Measurements from ENCODE around the gene CASKIN1. TPM values are rescaled to one million over a fixed set of nuclear protein-coding genes. Genes with fewer than 3 reads are reported as not detected.

The CASKIN1 gene
- total RNA-seq, 1 donor from 2014 or later: 1.2 TPM

- no peak for DNase-seq (ENCODE audit: low spot score)
- intact Hi-C loops (cut with DNase I): no loop called here
Measured at GRCh38 chr16:2180962-2181923, 15.2 kb downstream of the CASKIN1 start.

- no peak for DNase-seq (ENCODE audit: low spot score)
- intact Hi-C loops (cut with DNase I): no loop called here
Measured at GRCh38 chr16:2180461-2180860, 15.9 kb downstream of the CASKIN1 start.

- intact Hi-C loops (cut with DNase I): no loop called here
- no peak for DNase-seq (ENCODE audit: low spot score)
Measured at GRCh38 chr16:2179576-2179975, 16.8 kb downstream of the CASKIN1 start.

GRCh38 chr16:2179107-2179501 lies 17.3 kb downstream of the CASKIN1 start:
- intact Hi-C loops (cut with DNase I): no loop called here
- DNase-seq (ENCODE audit: low spot score): no peak

GRCh38 chr16:2178321-2179106 lies 17.9 kb downstream of the CASKIN1 start:
- no peak for DNase-seq (ENCODE audit: low spot score)
- intact Hi-C loops (cut with DNase I): no loop called here

- intact Hi-C loops (cut with DNase I): no loop called here
- no peak for DNase-seq (ENCODE audit: low spot score)
Measured at GRCh38 chr16:2177561-2177960, 18.8 kb downstream of the CASKIN1 start.

- DNase-seq (ENCODE audit: low spot score): no peak
- intact Hi-C loops (cut with DNase I): no loop called here
Measured at GRCh38 chr16:2177101-2177500, 19.3 kb downstream of the CASKIN1 start.

- DNase-seq (ENCODE audit: low spot score): no peak
- intact Hi-C loops (cut with DNase I): no loop called here
Measured at GRCh38 chr16:2176047-2176446, 20.4 kb downstream of the CASKIN1 start.

GRCh38 chr16:2175454-2175853 lies 21.0 kb downstream of the CASKIN1 start:
- DNase-seq (ENCODE audit: low spot score): no peak
- intact Hi-C loops (cut with DNase I): no loop called here

- no peak for DNase-seq (ENCODE audit: low spot score)
- intact Hi-C loops (cut with DNase I): no loop called here
Measured at GRCh38 chr16:2174396-2175131, 21.8 kb downstream of the CASKIN1 start.

- intact Hi-C loops (cut with DNase I): no loop called here
- no peak for DNase-seq (ENCODE audit: low spot score)
Measured at GRCh38 chr16:2173916-2174315, 22.5 kb downstream of the CASKIN1 start.

GRCh38 chr16:2173366-2173765 lies 23.0 kb downstream of the CASKIN1 start:
- intact Hi-C loops (cut with DNase I): no loop called here
- DNase-seq (ENCODE audit: low spot score): no peak

- intact Hi-C loops (cut with DNase I): no loop called here
- DNase-seq (ENCODE audit: low spot score): no peak
Measured at GRCh38 chr16:2172688-2173335, 23.6 kb downstream of the CASKIN1 start.

GRCh38 chr16:2171601-2172178 lies 24.7 kb downstream of the CASKIN1 start:
- intact Hi-C loops (cut with DNase I): no loop called here
- no peak for DNase-seq (ENCODE audit: low spot score)

GRCh38 chr16:2170587-2171435 lies 25.6 kb downstream of the CASKIN1 start:
- DNase-seq (ENCODE audit: low spot score): no peak
- intact Hi-C loops (cut with DNase I): no loop called here

- intact Hi-C loops (cut with DNase I): no loop called here
- no peak for DNase-seq (ENCODE audit: low spot score)
Measured at GRCh38 chr16:2170080-2170479, 26.3 kb downstream of the CASKIN1 start.

GRCh38 chr16:2167068-2167638 lies 29.3 kb downstream of the CASKIN1 start:
- DNase-seq (ENCODE audit: low spot score): no peak
- intact Hi-C loops (cut with DNase I): no loop called here

Data from cardiac septum (tissue), 1 donor.